HG03175 (cell line): ENCODE results near the gene FAM20B.

ENCODE experiments used
- ATAC-seq: cut with Tn5 transposase; IDR thresholded peaks from one replicate; pipeline ENCODE4 v1.9.1; 2021; ENCODE audit warnings: mild to moderate bottlenecking, moderate library complexity; ENCODE audit not compliant: unreplicated experiment

The FAM20B gene

GRCh38 chr1:179090923-179091322 lies 65.2 kb downstream of the FAM20B start:
- ATAC-seq = no peak

GRCh38 chr1:179091691-179092165 lies 66.0 kb downstream of the FAM20B start:
- ATAC-seq = no peak

- no peak for ATAC-seq
Measured at GRCh38 chr1:179092896-179093461, 67.3 kb downstream of the FAM20B start.

- ATAC-seq = no peak
Measured at GRCh38 chr1:179094818-179095217, 69.1 kb downstream of the FAM20B start.

- no peak for ATAC-seq
Measured at GRCh38 chr1:179095377-179095776, 69.7 kb downstream of the FAM20B start.

- no peak for ATAC-seq
Measured at GRCh38 chr1:179095924-179096323, 70.2 kb downstream of the FAM20B start.

GRCh38 chr1:179099891-179100290 lies 74.2 kb downstream of the FAM20B start:
- no peak for ATAC-seq

GRCh38 chr1:179101566-179101965 lies 75.9 kb downstream of the FAM20B start:
- no peak for ATAC-seq

- ATAC-seq = no peak
Measured at GRCh38 chr1:179103999-179104398, 78.3 kb downstream of the FAM20B start.

GRCh38 chr1:179104611-179105250 lies 79.0 kb downstream of the FAM20B start:
- no peak for ATAC-seq

GRCh38 chr1:179105393-179105792 lies 79.7 kb downstream of the FAM20B start:
- ATAC-seq = no peak

- no peak for ATAC-seq
Measured at GRCh38 chr1:179107706-179108629, 82.3 kb downstream of the FAM20B start.

GRCh38 chr1:179108644-179109043 lies 83.0 kb downstream of the FAM20B start:
- no peak for ATAC-seq

GRCh38 chr1:179115181-179115580 lies 89.5 kb downstream of the FAM20B start:
- ATAC-seq = no peak

GRCh38 chr1:179119513-179119912 lies 93.8 kb downstream of the FAM20B start:
- ATAC-seq = no peak

- ATAC-seq = no peak
Measured at GRCh38 chr1:179120736-179121135, 95.0 kb downstream of the FAM20B start.

GRCh38 chr1:179121159-179121938 lies 95.7 kb downstream of the FAM20B start:
- no peak for ATAC-seq

- ATAC-seq = no peak
Measured at GRCh38 chr1:179124873-179125272, 99.2 kb downstream of the FAM20B start.
